ENCODE measurements around the gene HAND2.

The HAND2 gene

DNA sequence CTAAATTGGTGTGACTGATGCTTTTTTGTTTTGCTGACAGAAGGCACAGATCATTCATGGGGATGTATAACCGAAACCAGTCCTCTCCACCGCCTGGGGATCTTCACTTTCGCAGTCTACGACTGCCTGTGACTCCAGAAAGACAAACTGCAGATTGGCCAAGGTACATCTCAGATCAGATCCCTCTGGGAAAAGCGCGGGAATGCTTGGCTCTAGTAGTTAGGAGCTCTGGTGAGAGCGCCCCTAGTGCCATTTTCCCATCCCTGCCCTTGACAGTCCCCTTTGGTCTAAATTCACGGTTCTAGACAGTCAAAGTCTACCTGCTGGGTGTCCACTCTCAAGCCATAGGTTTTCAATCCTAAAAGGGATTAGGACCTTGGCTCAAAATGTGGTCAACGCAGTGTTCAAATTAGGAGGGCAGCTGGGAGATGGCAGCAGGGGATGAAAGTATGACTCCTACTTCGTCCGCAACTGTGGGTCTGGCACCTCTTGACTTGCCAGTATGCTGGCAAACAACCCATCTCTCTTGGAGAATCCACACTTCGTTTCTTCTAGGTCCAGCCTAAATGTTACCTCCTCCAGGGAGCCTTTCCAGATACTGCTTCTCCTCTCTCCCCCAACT, 6.9 kb upstream of the HAND2 start:
- DNase-seq (ENCODE audit: low read depth): no peak

DNA sequence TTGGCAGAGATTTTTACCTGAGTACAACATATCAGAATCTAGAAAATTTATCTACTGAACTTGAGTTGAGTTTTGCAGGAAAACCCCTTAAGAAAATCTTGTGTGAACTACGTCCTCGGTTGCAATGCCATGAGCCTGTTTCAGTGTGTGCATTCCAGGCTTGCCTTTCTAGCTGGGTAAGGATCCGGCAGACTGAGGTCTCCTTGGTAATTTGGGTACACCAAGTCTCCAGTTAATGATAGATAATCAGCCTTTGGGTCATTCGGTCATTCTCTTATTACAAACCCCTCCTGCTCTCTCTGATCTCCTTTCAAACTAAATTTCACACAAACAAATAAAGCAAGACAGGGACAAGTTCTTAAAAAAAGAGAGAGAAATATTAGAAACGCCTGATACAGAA, 5.9 kb upstream of the HAND2 start:
- no peak for DNase-seq (ENCODE audit: low read depth)

DNA sequence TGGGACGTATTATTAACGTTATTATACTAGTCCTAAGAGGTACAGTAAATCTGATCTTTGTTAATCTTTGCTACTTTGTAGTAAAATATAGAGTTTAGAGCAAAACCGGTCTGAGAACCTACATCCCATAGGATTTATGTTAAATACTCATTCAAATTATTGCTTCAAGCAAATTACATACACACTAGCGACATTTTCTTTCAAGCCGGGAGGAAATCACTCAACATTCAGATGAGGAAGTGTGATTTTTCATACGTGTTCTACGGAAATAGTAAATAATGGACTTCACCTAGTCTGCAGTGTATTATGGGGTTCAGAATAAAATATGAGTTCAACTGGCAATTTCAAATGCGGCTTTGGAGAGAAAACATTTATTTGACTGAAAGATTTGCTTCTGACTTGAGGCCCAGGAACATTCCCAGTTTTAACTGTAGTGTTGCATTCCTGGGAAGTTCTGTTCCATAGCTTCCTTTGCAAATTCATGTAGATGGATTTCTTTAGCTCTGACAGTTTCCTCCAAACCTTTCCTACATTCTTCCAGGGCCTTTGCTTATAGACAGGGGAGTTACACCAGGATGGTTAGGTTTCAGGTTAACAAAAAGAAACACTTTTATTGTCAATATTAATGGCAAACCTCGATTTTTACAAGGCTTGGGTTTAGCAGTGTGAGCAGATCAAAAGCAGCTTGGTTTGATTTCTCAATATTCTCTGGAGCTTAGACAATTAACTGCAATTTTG, 5.3 kb upstream of the HAND2 start:
- DNase-seq (ENCODE audit: low read depth): no peak

DNA sequence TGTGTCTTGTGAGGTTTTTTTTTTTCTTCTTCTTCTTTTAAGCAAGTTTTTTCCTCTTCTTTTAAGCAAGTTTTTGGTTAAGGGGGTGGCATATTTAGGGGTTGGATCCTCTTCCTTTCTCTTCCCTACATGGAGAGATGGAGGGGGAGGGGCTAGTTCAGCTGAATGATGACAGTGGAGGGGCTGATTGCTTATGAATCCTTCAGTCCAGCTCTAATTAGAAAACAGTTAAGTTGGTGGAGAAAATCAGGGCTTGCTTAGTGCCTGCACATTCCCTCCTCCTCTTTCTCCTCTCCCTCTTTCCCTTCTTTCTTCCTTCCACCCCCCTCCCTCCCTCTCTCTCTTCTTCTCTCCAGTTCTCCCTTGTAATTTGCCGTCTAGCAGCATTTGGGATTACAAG, 4.4 kb upstream of the HAND2 start:
- DNase-seq (ENCODE audit: low read depth): no peak

DNA sequence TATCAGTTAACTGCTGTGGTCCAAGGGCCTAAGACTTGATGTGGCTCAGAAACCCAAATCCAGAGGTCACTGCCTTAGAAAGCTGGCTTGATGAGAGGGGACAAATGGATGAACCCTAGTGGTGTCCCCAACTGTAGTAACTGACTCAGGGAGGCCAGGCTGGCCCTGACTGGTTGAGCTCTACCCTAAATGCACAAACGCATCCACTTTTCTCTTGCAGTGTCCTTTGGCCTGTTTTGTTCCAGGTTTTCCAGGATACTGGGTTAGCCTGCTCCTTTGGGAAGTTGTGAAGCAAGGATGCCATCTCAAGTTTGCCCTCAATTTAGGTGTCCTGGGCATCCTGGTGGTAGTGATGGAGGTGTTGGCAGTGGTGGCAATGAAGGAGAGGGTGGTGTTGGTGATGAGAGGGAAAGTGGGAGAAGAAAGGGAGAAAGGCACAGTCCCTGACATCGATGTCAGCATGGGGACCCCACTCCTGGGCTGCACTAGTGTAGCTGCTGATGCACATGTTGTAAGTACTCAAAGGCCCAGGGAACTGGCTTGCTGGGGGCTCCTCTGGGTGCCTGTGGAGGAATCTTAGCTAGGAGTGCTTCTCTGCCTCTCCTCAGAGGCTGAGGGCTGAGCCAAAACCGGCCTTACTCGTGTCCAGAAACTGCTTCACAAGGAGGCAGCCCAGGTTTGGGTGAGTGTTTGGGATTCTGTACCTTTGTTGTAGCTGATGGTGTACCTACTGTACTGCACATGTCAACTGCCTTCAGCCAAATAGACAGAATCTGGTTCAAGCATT, 2.9 kb upstream of the HAND2 start:
- DNase-seq (ENCODE audit: low read depth): no peak

DNA sequence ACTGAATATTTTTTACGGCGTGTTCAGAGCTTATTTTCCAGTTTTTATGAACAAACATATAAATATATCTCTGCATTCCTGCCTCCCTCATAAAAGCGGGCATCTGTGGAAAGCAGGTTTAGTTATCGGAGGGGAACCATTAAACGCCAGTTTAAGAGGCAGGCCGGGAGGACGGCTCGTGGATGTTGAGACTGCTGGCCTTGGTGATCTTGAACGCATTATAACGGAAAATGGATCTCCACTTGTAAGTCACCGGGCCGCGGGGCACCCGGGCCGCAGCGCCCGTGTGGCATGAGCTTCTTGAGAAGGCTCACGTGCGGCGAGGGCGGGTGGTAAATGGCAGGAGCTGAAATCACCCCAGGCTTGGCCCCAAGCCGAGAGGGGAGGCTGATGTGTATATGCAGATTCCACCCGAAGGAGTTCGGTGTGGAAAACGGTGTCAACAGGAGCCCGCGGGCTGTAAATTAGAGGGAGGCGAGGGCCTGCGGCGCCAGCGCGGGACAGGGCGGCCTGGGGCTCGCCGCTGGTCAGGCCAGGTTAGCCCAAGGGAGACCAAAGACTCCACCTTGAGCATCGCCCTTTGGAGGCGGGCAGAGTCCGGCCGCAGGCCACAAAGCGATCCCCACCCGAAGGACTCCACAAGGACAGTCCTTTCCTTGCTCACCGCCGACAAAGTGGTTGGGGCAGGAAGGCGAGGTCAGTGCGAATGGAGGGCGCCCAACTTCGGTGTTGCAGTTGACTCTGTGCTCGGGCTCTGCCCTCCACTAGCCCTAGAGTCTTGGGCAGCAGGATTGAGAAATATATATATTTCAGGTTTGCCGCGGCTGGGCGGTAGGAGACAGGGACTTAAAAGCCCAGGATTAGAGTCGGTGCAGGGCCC, 1.3 kb upstream of the HAND2 start:
- DNase-seq (ENCODE audit: low read depth): no peak

DNA sequence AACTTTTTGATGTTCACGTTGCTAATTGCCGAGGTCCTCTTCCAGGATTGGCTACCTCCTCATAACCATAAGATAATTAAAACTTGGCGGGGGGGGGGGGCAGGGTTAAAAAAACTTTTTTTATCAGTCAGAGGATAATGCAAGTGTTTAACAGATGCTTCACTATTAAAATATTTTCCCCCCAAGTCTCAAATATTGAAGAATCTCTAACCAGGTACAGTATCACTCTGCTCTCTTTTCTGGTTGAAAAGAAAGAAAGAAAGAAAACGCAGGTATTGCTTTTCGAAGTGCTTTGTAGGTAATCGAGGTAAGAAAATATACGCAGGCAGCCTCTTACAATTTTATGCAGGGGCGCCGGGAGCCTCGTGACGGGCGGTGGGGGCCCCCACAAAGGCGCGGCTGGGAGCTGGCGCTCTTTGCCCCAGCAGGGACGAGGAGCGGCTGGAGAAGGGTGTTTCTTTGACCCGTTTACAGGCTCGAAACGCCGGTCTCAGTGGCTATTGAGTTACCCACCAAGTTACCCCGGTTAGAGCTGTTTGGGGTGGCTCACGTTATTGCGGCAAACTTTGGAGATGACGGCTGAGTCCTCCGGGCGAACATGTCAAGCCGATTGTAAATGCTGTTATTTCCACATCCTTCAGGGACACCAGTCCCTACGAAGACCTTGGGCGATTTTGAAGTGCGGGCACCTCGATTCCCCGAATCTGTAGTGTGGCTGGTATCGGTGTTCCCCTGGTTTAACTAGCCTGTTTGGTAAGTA, 477 bp upstream of the HAND2 start:
- no peak for DNase-seq (ENCODE audit: low read depth)

DNA sequence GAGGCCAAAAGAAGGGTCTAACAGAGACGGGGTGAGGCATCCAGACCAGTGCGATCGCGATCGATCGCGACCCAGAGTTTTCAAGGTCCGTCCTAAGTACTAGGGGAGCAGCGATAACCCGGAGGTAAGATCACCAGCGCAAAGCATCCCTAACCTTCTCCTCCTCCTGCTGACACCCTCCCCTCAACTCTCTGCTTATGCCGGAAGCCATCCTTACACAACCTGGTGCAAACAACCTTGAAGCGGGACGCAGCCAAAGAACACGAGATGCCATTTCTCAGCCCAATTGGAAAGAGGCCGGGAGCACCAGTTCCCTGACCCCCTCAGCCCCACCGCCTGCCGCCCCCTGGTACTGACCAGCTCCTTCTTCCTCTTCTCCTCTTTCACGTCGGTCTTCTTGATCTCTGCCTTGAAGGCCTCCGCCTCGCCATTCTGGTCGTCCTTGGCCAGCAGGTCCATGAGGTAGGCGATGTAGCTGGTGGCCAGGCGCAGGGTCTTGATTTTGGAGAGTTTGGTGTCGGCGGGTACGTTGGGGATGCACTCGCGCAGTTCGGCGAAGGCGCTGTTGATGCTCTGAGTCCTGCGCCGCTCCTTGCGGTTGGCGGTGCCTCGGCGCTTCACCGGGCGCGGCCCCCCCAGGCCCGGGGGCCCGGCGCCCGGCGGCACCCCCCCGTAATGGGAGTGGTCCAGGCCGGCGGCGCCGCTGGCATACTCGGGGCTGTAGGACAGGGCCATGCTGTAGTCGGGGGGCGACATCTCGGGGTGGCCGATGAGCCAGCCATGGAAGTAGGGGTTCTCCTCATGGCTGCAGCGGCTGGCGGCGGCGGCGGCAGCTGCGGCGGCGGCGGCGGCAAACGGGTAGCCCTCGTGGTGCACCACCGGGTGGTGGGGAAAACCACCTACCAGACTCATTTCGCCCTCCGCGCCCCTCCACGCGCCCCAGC, 1.4 kb downstream of the HAND2 start:
- no peak for DNase-seq (ENCODE audit: low read depth)

DNA sequence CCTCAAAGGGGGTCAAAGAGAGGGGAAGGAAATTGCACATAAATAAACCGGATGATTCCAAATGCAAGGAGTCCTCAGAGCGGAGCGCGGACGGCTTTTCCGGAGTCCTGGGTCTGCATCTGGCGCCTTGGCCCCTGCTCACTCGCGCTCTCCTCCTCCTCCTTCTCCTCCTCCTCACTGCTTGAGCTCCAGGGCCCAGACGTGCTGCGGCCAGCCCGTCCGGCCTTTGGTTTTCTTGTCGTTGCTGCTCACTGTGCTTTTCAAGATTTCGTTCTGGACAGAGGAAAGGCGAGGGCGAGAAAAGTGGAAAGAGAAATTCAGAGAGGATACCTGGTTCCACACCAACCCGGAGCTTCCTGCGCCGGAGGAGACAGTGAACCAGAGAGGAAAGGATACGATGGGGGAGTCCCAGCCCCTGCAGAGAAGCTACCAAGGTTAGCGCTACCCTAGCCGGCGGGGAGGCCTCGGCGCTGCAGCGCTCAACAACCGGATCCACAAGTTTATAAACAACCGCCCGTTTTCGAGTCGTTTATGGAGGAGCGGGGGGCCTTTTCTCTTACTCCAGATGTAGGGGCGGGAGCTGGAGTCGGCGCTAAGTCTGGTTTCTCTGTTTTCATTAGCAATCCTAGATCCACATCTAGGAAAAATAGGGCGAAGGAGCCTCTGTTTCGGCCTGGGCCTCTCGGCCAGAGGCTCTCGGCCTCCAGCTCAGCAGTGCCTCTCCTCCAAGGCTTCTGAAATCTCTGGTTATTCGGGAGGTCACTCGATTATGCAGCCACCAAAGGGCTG, 2.7 kb downstream of the HAND2 start:
- no peak for DNase-seq (ENCODE audit: low read depth)

DNA sequence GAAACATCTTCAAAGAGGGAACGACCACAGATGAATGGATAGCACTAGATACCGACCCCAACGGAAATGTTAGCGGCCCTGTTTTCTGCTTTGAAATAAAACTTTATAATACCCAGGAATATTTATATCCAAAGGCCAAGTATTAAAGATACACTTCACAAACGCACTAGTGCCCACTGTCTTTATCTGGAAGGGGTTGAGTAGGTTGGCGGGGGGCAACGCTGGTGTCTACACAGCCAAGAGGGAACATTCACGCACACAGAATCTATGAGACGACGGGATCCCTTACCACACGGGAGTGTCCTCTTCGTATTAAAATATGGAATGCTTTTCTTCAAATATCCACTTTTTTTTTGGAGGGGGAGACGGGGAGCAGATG, 3.3 kb downstream of the HAND2 start:
- DNase-seq (ENCODE audit: low read depth): no peak

DNA sequence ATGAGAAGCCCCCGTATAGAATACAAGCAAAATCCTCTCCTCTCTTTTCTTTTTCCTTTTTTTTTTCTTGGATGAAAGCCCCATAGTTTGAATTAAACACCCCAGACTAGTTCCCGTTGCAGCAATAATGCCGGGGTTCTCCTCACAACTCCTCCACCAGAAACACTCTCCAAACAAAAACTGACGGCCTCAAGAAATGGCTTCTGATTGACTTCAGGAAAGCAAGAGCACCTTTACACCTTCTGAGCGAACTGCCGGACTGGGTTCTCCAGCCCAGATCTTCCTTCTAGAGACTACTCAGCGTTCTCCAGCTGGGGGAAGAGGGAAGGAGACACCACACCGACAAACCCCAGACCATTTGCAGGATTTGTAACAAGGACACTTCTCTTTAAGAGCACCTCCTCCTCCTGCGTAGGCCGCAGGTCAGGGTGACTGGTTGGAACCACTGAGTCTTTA, 4.0 kb downstream of the HAND2 start:
- DNase-seq (ENCODE audit: low read depth): no peak

DNA sequence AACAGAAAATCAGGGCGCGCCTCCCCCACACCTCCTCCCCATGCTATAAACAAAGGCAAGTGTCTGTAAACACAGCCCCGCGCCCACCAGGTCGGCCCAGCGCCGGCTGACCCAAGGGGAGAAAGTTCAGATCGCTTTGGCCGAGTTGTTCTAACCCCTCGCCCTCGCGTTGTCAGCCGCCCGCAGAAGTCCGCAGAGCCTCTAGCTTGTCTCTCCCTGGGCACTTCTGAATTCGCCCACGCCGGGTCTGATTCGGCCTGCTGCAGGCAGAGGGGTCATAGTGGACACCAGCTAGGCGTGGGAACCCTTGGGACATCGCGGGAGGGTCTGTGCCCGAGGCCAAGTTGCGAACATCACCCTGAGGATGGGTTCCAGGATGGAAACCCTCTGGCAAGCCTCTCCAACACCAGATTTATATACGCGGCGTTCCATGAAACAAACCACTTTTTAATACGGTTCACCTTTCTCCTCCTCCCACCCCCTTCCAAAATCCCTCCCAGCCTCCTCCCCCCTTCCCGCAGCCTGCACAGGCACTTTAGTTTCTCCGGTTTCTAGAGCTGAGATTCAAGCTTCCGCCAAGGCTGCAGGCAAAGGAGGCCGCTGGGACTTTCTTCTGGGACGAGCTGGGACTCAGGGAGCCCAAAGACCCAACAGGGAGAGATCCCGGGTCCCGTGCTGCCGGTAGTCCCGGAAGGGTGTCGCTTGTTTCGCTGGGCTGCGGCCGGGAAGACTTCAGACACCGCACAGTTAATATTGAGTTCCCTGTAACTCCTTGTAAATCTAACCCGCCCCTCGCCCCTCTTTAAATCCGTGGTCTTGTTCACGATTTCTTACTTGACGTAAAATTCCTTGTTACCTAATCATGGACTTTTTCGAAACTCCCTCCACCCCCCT, 4.7 kb downstream of the HAND2 start:
- DNase-seq (ENCODE audit: low read depth): no peak

DNA sequence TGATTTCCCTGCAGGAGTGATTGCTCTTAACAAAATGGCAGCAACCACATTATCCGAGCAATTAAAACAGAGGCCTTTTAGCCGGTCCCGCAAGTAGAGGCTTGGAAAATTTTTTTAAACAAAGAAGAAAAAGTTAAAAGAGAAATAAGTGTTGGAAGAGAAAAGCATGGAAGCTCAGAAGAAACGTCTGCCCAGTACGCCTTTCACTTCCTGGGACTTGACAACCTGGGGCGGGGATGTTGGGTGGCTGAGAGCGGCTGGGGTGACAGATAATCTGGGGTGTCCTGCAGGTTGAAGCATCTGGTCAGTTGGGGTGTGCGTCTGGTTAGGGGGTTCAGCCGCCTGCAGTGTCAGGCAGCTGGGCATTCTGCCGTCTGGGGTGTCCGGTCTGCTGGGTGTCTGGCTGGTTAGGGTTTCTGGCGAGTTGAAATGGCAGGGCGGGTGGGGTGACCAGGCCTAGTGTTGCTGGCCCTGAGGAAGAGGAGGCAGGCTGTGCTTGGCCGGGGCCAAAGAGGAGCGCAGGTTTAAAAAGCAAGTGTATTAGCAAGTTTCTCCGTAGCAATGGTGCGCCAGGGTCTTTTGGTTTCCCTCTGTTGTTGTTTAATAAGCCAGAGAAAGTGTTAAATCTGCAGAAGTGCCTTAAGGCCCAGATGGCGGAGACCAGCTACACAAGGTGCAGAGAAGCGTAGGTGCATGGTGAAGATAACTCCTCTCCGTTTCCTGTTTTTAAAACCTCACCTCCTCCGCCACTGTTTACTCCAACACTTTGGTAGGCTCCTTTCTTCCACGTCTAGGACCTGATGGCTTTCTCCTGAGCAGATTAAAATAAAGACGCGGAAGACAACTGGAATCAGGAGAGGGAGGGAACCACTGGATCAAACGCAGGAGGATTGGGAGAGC, 5.6 kb downstream of the HAND2 start:
- no peak for DNase-seq (ENCODE audit: low read depth)

DNA sequence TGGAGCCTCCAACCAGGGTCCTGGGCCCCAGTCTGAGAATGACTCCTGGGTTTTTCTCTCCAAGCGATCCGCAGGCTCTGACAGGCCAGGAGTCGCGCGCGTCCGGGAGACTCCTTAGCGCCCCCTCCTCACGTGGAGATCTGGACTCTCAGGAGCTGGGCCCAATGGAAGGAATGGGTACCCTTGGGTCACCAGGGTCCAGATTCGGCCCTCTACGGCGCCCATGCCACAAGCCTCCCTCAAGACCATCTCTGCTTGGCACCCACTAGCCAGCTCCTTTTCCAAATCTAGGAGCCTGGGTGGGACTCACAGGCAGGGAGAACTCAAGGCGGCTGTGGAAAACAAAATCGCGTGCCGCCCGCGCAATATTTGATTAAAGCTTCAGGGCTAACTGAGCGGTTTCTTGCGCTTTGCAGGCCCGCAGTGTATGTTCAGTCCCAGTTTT, 7.1 kb downstream of the HAND2 start:
- DNase-seq (ENCODE audit: low read depth): no peak

DNA sequence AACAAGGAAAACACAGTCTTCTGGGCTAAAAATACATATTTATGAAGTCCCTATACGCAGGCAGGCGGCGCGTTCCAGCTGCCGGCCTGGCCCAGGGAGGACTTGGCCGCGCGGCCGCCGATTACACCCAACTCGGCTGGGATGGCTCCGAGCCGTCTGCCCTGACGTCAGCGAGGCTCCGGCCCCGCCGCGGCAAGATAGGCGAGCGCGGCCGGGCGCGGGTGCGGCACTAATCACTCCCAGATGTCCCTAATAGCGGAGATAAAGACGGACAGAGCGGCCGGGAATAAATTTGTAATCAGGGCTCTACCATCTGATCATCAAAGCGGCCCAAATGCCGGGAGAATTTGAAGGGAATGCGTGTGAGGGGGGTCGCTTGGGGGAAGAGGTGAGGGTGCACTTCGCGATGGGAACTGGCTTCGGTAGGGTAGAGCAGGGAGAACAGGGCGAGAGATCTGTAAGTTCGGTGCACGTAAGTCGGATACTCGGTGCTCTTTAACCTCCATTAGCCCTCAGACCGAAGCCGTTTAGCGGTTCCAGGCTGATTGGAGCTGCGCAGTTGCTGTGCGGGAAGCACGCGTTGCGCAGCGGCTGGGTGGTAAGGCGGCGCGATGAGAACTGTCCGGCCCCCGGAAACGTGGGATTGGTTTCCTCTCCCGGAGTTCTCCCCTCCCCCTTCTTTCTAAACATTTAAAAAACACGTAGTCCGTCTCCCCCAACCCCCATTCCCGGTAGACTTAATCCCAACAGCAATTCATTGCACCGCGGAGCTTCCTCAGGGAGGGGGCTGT, 7.7 kb downstream of the HAND2 start:
- DNase-seq (ENCODE audit: low read depth): no peak

DNA sequence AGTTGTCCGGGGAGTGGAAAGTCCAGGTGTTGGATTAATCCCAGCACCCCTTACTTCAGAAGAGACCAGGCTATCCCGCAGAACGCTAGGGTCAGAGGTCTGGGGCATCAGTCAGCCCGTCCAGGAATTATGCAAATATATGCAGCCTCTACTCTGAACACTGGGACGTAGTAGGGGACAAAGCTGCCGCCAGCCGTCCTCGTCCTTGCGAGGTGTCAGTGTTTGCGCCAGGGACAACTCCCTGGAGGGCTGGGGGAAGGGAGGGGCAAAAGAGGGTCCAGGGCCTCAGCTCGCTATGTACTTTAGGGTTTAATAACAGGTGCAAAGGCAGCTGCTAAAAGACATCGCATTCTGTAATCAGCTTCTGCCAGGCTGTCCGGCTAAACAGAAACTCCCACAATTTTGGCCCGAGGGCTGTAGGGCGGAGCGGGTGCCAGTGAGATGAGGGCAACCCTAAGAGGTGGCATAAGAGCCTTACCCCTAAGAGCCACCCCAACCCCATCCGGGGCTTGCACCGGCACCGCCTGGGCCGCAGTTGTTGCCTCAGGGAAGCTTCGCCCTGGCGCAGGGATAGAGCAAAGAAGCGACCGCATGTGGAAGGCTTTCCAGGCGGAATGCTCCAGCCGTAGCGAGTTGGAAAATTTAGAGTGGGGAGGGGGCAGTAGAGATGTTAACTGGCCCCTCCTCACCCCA, 8.4 kb downstream of the HAND2 start:
- no peak for DNase-seq (ENCODE audit: low read depth)
